NCI-H2196 treated with DMSO at 0.1 percent for 48 hours (cell line): ENCODE measurements around the gene UAP1L1.
A peak's percentile ranks its signal among the peaks of the same experiment; 100 is the strongest.

Experiments used
- DNase-seq: peaks from one replicate; lab custom pipeline; 2025; ENCODE audit not compliant: unreplicated experiment; lab: John Stamatoyannopoulos, UW

The UAP1L1 gene

GRCh38 chr9:137071282-137071681 lies 6.0 kb upstream of the UAP1L1 start:
- DNase-seq, result no peak

- DNase-seq, result no peak
Observed at GRCh38 chr9:137073992-137074399, 3.3 kb upstream of the UAP1L1 start.

- no peak for DNase-seq
Observed at GRCh38 chr9:137074657-137075274, 2.6 kb upstream of the UAP1L1 start.

GRCh38 chr9:137075275-137075775 lies 2.0 kb upstream of the UAP1L1 start:
- DNase-seq, result no peak

GRCh38 chr9:137076636-137077009 lies 694 bp upstream of the UAP1L1 start:
- no peak for DNase-seq

- DNase-seq, result no peak
Observed at GRCh38 chr9:137077758-137078693, 709 bp downstream of the UAP1L1 start.

GRCh38 chr9:137078701-137079400 lies 1.5 kb downstream of the UAP1L1 start:
- no peak for DNase-seq

GRCh38 chr9:137079401-137079787 lies 2.1 kb downstream of the UAP1L1 start:
- DNase-seq, result no peak

- no peak for DNase-seq
Observed at GRCh38 chr9:137080260-137081122, 3.2 kb downstream of the UAP1L1 start.

- DNase-seq, result no peak
Observed at GRCh38 chr9:137082222-137082924, 5.1 kb downstream of the UAP1L1 start.

- DNase-seq, result no peak
Observed at GRCh38 chr9:137082925-137083290, 5.6 kb downstream of the UAP1L1 start.

- DNase-seq, result no peak
Observed at GRCh38 chr9:137083394-137084004, 6.2 kb downstream of the UAP1L1 start.

GRCh38 chr9:137084526-137084925 lies 7.2 kb downstream of the UAP1L1 start:
- DNase-seq, result no peak

GRCh38 chr9:137085920-137086530 lies 8.7 kb downstream of the UAP1L1 start:
- DNase-seq, result no peak

GRCh38 chr9:137086531-137087408 lies 9.5 kb downstream of the UAP1L1 start, which contains the start of gene MAN1B1:
MAN1B1 (plus strand) TSS chr9:137086985; CDS start chr9:137087000, 15 bp downstream.
- DNase-seq, result peak; percentile 98

GRCh38 chr9:137087409-137087925 lies 10.2 kb downstream of the UAP1L1 start:
- DNase-seq, result no peak

- no peak for DNase-seq
Observed at GRCh38 chr9:137088121-137088520, 10.8 kb downstream of the UAP1L1 start.
